Activated B cell treated with CpG ODN at 0.5 μM for 24 hours (primary cell): ENCODE results near the gene NME4. TPM values are rescaled to one million over a fixed set of nuclear protein-coding genes. Genes with fewer than 3 reads are reported as not detected.
A peak's percentile ranks its signal among the peaks of the same experiment; 100 is the strongest.

ENCODE experiments used
- ATAC-seq: fragments of 200-7000 bp; cut with Tn5 transposase; one replicate; pipeline ENCODE4 v1.10.0; 2021; ENCODE audit warnings: low read depth, mild to moderate bottlenecking, moderate library complexity
- CTCF ChIA-PET: fragments of 350-600 bp; sonication (Branson Sonifier 250); formaldehyde crosslinking; loops from one replicate; lab custom pipeline; 2021; ENCODE audit warnings: antibody characterized with exemption; lab: Charles Lee
- POLR2A ChIA-PET: fragments of 350-600 bp; sonication (Branson Sonifier 250); formaldehyde crosslinking; loops from one replicate; lab custom pipeline; 2021; ENCODE audit warnings: antibody characterized with exemption; lab: Charles Lee
- DNase-seq: peaks from one replicate; pipeline ENCODE4 v3.0.0; 2022
- H3K27ac Mint-ChIP-seq: one replicate; pipeline ENCODE4 v1.8.0; 2020; ENCODE audit warnings: mixed read lengths
- H3K27me3 Mint-ChIP-seq: one replicate; pipeline ENCODE4 v1.8.0; 2021; ENCODE audit warnings: mixed read lengths
- H3K36me3 Mint-ChIP-seq: one replicate; pipeline ENCODE4 v1.8.0; 2021; ENCODE audit warnings: low read depth, mixed read lengths
- H3K4me1 Mint-ChIP-seq: one replicate; pipeline ENCODE4 v1.8.0; 2021; ENCODE audit warnings: mixed read lengths
- H3K4me3 Mint-ChIP-seq: one replicate; pipeline ENCODE4 v1.8.0; 2020; ENCODE audit warnings: mild to moderate bottlenecking, mixed read lengths
- H3K9me3 Mint-ChIP-seq: one replicate; pipeline ENCODE4 v1.8.0; 2020; ENCODE audit warnings: mixed read lengths
- CTCF ChIP-seq: fragments of 200-600 bp; IDR thresholded peaks from one replicate; pipeline ENCODE4 v1.8.0; 2022; ENCODE audit warnings: antibody characterized with exemption, mild to moderate bottlenecking
- intact Hi-C: fragments of 100-400 bp; cut with micrococcal nuclease; formaldehyde crosslinking; loops from one replicate; pipeline ENCODE4 v1.15.1; 2024
- total RNA-seq: library from RNA; stranded (reverse); gene quantifications from 2 replicates; pipeline ENCODE4 v1.2.3, GENCODE V29; 2022

The NME4 gene
- total RNA-seq, 1 donor from 2014 or later: 29.9 TPM

GRCh38 chr16:399340-400019 is 2.5 kb downstream of the NME4 start:
- Mint-ChIP-seq H3K36me3 (peaks cover 4% of the 10 kb centered on the region), H3K9me3 (no peaks in the 10 kb centered on the region), H3K27me3 (no peaks in the 10 kb centered on the region), H3K27ac (peak overlapping the region; percentile 41), H3K4me3 (no peak overlapping the region), H3K4me1 (peaks cover 38% of the 10 kb centered on the region)
- intact Hi-C loops: loop anchor here (5.0 to 10.0 kb wide), 2 partner anchors 188 to 385 kb away; partner anchors contain the start of genes CHTF18 and RPUSD1
- DNase-seq (no peak), ATAC-seq (no peak)
- ChIA-PET CTCF (no interaction called here), POLR2A (interaction anchor here (0.5 to 3.0 kb wide), 3 partner anchors 13 to 29 kb away, joined by 4 to 54 read pairs (median 29); partner anchors contain the start of genes MRPL28 and PGAP6)
- TF ChIP-seq CTCF: no peak

GRCh38 chr16:400061-400591 is 3.1 kb downstream of the NME4 start:
- H3K4me3 Mint-ChIP-seq: peak overlapping the region; percentile 93
- CTCF ChIA-PET: interaction anchor here (1.0 to 2.2 kb wide), 3 partner anchors 9 to 47 kb away, joined by 3 to 7 read pairs (median 3); partner anchors contain the start of gene AXIN1
- intact Hi-C loops: loop anchor here (5.0 kb wide), 1 partner anchor 187 kb away; no protein-coding TSS in a partner anchor
- DNase-seq (no peak), ATAC-seq (no peak)
- peaks cover 37% of the 10 kb centered on the region for H3K4me1 Mint-ChIP-seq
- H3K36me3 Mint-ChIP-seq: peaks cover 4% of the 10 kb centered on the region
- H3K27ac Mint-ChIP-seq: peak overlapping the region; percentile 98
- TF ChIP-seq CTCF: no peak
- H3K9me3 Mint-ChIP-seq: no peaks in the 10 kb centered on the region
- POLR2A ChIA-PET: interaction anchor here (0.6 to 3.0 kb wide), 7 partner anchors 8 to 302 kb away, joined by 3 to 54 read pairs (median 20); partner anchors contain the start of genes AXIN1, MRPL28 and PGAP6
- no peaks in the 10 kb centered on the region for H3K27me3 Mint-ChIP-seq

DNA sequence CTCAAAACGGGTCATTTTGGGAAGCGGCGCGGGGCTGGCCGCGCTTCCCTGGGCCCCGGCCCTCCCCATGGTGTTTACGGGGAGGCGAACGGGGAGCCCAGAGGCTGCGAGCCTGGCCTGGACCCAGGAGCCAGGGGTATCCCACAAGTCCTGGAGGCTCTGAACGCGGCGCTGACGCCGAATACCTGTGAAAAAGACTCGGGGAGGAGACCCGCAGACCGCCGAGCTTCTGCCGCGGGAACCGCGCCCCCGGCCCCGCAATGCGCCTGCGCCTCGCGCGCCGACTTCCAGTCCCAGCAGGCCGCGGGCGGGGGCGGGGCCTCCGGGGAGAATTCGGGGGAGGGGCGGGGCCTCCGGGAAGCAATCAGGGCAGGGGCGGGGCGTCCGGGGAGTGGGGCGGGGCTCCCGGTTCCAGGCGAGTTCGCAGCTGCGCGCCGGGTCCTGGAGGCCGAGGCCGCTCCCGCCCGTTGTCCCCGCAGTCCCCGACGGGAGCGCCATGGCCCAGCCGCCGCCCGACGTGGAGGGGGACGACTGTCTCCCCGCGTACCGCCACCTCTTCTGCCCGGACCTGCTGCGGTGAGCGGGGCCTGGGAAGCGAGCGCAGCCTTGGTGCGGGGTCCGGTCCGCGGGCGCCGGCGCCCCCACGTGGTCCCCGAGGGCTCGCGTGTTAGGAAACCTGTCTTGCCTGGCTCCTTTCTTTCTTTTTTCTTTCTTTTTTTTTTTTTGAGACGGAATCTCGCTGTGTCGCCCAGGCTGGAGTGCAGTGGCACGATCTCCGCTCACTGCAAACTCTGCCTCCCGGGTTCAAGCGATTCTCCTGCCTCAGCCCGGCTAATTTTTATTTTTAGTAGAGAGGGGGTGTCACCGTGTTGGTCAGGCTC is 4.7 kb downstream of the NME4 start, which contains the start of gene DECR2:
Gene DECR2 (plus strand): TSS at position 418 of the 881 bp plus-strand sequence. CDS start 79 bp downstream, at position 497.
- peaks cover 24% of the 10 kb centered on the region for H3K4me1 Mint-ChIP-seq
- peak within 1 kb of the TSS; percentile 93 for H3K4me3 Mint-ChIP-seq
- intact Hi-C loops: loop anchor here (1.0 to 5.0 kb wide), 7 partner anchors 19 to 235 kb away; partner anchors contain the start of genes AXIN1, METTL26, MRPL28 and RAB11FIP3
- H3K27me3 Mint-ChIP-seq: no peaks in the 10 kb centered on the region
- DNase-seq (peak; percentile 95), ATAC-seq (peak; percentile 86)
- POLR2A ChIA-PET: interaction anchor here (0.5 to 3.0 kb wide), 14 partner anchors 9 to 1560 kb away, joined by 3 to 54 read pairs (median 4); partner anchors contain the start of genes AXIN1, FAM234A, LUC7L and MRPL28
- H3K36me3 Mint-ChIP-seq: peaks cover 4% of the 10 kb centered on the region
- H3K9me3 Mint-ChIP-seq: no peaks in the 10 kb centered on the region
- H3K27ac Mint-ChIP-seq: peak within 1 kb of the TSS; percentile 98
- CTCF ChIA-PET: interaction anchor here (0.6 to 2.2 kb wide), 7 partner anchors 10 to 40 kb away, joined by 3 to 7 read pairs (median 3); partner anchors contain the start of gene RAB11FIP3
- no peak for TF ChIP-seq CTCF

DNA sequence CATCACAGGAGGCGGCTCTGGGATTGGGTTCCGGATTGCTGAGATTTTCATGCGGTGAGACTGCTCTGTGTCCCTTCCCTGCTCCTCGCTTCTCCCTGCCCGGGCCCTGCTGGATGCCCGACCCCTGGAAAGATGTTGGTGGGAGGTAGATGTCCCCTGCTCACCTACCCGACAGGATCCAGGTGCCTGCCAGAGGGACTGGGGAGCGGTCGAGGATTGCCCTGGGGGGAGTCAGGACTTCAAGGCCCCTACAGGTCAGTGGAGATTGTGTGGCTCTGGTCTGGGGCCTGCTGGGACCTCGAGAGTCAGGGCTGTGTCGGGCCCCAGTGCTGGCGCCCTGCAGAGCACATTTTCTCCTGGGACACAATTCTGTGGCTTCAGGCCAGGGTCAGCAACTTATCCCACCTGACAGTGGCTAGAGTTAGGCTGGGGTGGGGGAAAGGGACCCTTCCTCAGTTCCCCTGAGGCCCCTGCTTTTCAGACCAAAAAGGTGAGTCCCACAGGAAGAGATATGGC is 8.0 kb downstream of the NME4 start:
- ChIA-PET CTCF (no interaction called here), POLR2A (no interaction called here)
- Mint-ChIP-seq H3K4me1 (peaks cover 10% of the 10 kb centered on the region), H3K9me3 (no peaks in the 10 kb centered on the region), H3K36me3 (peaks cover 4% of the 10 kb centered on the region), H3K4me3 (no peak overlapping the region), H3K27me3 (no peaks in the 10 kb centered on the region), H3K27ac (no peak overlapping the region)
- intact Hi-C loops: loop anchor here (5.0 kb wide), 1 partner anchor 182 kb away; no protein-coding TSS in a partner anchor
- TF ChIP-seq CTCF: no peak
- ATAC-seq (no peak), DNase-seq (no peak)
